ENCODE data around the gene NCOA7. TPM values are rescaled to one million over a fixed set of nuclear protein-coding genes. Genes with fewer than 3 reads are reported as not detected.
A peak's percentile ranks its signal among the peaks of the same experiment; 100 is the strongest.

NCOA7 gene
- total RNA-seq, 6 experiments from 2014 or later, result 11.4 to 71.8 (median 23.0) TPM

DNA sequence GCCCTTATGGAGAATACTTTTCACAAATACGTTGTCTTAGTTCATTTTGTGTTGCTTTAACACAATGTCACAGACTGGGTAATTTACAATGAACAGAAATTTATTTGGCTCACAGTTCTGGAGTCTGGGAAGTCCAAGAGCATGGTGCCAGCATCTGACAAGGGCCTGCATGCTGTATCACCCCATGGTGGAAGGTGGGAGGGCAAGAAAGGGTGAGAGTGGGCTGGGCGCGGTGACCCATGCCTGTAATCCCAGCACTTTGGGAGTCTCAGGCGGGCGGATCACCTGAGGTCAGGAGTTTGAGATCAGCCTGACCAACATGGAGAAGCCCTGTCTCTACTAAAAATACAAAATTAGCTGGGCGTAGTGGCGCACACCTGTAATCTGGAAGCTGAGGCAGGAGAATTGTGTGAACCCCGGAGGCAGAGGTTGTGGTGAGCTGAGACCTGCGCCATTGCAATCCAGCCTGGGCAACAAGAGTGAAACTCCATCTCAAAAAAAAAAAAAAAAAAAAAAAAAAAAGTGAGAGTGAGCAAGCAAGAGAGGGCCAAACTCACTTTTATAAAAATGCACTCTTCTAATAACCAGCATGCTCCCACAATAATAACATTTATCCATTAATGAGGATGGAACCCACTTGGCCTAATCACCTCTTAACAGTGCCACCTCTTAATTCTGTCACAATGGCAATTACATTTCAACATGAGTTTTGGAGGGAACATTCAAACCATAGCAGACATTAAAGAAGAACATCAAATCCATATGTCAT lies 36.1 kb downstream of the NCOA7 start:
- DNase-seq (no peak), ATAC-seq (no peak)
- intact Hi-C loops (cut with DNase I), result no loop called here
- Histone ChIP-seq H3K9me3 (no peaks in the 10 kb centered on the region), H3K4me3 (no peak overlapping the region), H3K4me1 (peaks cover 0 to 19% (median 7%) of the 10 kb centered on the region in 4 donors), H3K36me3 (no peaks in the 10 kb centered on the region), H3K27ac (no peak overlapping the region), H3K27me3 (no peaks in the 10 kb centered on the region)
- whole genome bisulfite sequencing (ENCODE audit: insufficient coverage, low coverage, low lambda C conversion rate, missing lambda C conversion rate), result 89% methylated on average over 6 of the region's 9 CpGs
- TF ChIP-seq POLR2A (IDR thresholded peaks at IDR 0.05), result no peak

DNA sequence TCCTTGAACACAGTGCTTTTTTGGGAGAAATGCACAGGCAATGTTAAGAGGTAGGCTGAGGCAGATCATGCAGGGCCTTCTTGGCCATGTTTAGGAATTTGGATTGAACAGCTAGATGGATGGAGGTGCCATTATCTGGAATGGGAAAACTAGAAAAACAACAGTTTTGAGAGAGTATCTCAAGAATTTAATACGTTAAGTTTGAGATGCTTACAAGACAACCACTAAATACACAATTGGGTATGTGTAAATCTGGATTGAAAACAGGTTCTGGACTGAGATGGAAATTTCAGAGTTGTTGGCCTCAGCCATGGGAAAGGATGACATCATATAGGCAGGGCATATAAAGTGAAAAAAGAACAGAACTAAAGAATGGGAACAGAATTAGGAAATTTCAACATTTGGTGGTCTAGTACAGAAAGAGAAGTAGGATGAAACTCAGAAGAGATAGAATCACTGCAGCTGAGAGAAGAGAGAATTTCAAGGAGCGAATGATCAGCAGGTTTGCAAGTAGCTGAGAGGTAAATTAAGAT lies 37.1 kb downstream of the NCOA7 start:
- peak in 2 of 4 donors; percentile 17 to 29 for ATAC-seq
- intact Hi-C loops (cut with DNase I), result no loop called here
- no peak overlapping the region for H3K27ac ChIP-seq
- no peak overlapping the region for H3K4me3 ChIP-seq
- DNase-seq, result no peak
- H3K36me3 ChIP-seq, result no peaks in the 10 kb centered on the region
- no peaks in the 10 kb centered on the region for H3K27me3 ChIP-seq
- peaks cover 0 to 12% (median 6%) of the 10 kb centered on the region in 4 donors for H3K4me1 ChIP-seq
- H3K9me3 ChIP-seq, result no peaks in the 10 kb centered on the region
- WGBS (ENCODE audit: insufficient coverage, low coverage, low lambda C conversion rate, missing lambda C conversion rate), result 65% methylated on average over 2 of the region's 2 CpGs
- no peak for TF ChIP-seq POLR2A (IDR thresholded peaks at IDR 0.05)
- TF ChIP-seq, protein P1, sequence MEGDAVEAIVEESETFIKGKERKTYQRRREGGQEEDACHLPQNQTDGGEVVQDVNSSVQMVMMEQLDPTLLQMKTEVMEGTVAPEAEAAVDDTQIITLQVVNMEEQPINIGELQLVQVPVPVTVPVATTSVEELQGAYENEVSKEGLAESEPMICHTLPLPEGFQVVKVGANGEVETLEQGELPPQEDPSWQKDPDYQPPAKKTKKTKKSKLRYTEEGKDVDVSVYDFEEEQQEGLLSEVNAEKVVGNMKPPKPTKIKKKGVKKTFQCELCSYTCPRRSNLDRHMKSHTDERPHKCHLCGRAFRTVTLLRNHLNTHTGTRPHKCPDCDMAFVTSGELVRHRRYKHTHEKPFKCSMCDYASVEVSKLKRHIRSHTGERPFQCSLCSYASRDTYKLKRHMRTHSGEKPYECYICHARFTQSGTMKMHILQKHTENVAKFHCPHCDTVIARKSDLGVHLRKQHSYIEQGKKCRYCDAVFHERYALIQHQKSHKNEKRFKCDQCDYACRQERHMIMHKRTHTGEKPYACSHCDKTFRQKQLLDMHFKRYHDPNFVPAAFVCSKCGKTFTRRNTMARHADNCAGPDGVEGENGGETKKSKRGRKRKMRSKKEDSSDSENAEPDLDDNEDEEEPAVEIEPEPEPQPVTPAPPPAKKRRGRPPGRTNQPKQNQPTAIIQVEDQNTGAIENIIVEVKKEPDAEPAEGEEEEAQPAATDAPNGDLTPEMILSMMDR (IDR thresholded peaks at IDR 0.05), result no peak

DNA sequence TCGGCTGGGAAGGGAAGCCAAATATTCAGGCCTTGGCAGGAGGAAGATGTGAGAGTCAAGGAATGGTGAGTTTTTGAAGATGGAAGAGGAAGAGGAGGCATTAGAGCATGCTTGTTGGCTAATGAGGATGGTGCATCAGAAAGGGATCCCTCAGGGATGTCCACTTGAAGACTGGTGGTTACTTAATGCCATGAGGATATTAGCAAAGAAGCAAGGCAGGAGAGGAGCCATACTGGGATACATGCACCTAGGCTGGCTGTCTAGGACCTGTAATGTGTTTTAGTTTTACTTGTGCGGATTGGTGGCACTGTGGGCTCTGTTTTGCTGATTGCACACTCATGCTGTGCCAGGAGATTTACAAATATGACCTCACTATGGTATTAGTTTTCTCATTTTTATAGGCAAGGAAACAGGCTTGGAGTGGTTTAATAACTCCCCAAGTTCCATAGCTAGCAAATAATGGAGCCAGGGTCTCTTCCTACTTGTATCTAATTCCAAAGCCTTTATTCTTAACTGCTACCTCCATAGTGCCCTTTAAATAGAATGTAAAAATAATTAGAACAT lies 37.8 kb downstream of the NCOA7 start:
- H3K9me3 ChIP-seq, result no peaks in the 10 kb centered on the region
- intact Hi-C loops (cut with DNase I), result no loop called here
- H3K27ac ChIP-seq, result no peak overlapping the region
- H3K4me3 ChIP-seq, result no peak overlapping the region
- no peaks in the 10 kb centered on the region for H3K36me3 ChIP-seq
- ATAC-seq, result no peak
- WGBS (ENCODE audit: insufficient coverage, low coverage, low lambda C conversion rate, missing lambda C conversion rate), result 100% methylated on average over 1 of the region's 2 CpGs
- no peak for DNase-seq
- TF ChIP-seq POLR2A (IDR thresholded peaks at IDR 0.05), result no peak
- TF ChIP-seq, protein P1 (IDR thresholded peaks at IDR 0.05), result no peak
- H3K27me3 ChIP-seq, result no peaks in the 10 kb centered on the region
- peaks cover 0 to 5% (median 2%) of the 10 kb centered on the region in 4 donors for H3K4me1 ChIP-seq

DNA sequence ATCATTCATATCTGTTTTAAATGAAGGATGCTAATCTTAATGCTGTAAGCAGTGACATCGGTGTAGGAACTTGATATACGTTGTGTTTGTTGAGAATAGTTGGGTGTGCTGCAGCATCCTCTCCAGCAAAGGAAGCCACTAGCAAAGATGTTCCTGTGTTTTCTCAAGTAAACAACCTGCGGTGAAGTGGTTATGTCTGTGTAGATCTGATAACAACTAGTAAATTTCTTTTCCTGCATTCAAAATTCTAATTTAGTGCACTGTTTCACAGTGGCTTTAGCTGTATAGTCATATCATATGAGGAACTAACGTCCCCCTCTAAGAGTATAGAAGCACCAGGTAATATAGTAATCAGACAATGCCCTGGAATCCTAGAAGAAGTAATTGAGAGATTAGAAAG lies 38.7 kb downstream of the NCOA7 start:
- intact Hi-C loops (cut with DNase I), result no loop called here
- WGBS (ENCODE audit: insufficient coverage, low coverage, low lambda C conversion rate, missing lambda C conversion rate), result 59% methylated on average over 4 of the region's 4 CpGs

More for the DNA sequence above, 38.7 kb downstream of the NCOA7 start:
- H3K4me3 ChIP-seq, result no peak overlapping the region
- H3K27me3 ChIP-seq, result no peaks in the 10 kb centered on the region
- peaks cover 0 to 3% (median 0%) of the 10 kb centered on the region in 4 donors for H3K4me1 ChIP-seq
- peak in 3 of 4 donors; percentile 23 to 35 (median 25) for ATAC-seq
- H3K27ac ChIP-seq, result no peak overlapping the region
- H3K9me3 ChIP-seq, result no peaks in the 10 kb centered on the region
- DNase-seq, result no peak
- no peaks in the 10 kb centered on the region for H3K36me3 ChIP-seq
- TF ChIP-seq POLR2A (IDR thresholded peaks at IDR 0.05), result no peak
- TF ChIP-seq, protein P1 (IDR thresholded peaks at IDR 0.05), result no peak

Data from right lobe of liver (tissue), 6 donors.